GM19238 (cell line): ENCODE data around the gene CD244.

Experiments
- DNase-seq: peaks from one replicate; pipeline ENCODE4 v3.0.0; 2011; ENCODE audit warnings: low spot score; ENCODE audit not compliant: insufficient read length

The CD244 gene

GRCh38 chr1:160781914-160782689 is 80.6 kb downstream of the CD244 start:
- peak; percentile 56 for DNase-seq

- DNase-seq = no peak
Observed at GRCh38 chr1:160781186-160781766, 81.4 kb downstream of the CD244 start.

GRCh38 chr1:160780398-160780755 is 82.3 kb downstream of the CD244 start:
- no peak for DNase-seq
